GM19238 (cell line): ENCODE measurements around the gene ARHGAP44.

Experiments used
- DNase-seq: peaks from one replicate; pipeline ENCODE4 v3.0.0; 2011; ENCODE audit warnings: low spot score; ENCODE audit not compliant: insufficient read length

The ARHGAP44 gene

GRCh38 chr17:12992676-12993075 lies 203.4 kb downstream of the ARHGAP44 start:
- DNase-seq, result no peak

GRCh38 chr17:12993631-12994030 lies 204.3 kb downstream of the ARHGAP44 start:
- no peak for DNase-seq

GRCh38 chr17:12994341-12995074 lies 205.2 kb downstream of the ARHGAP44 start:
- no peak for DNase-seq

GRCh38 chr17:12995106-12995895 lies 206.0 kb downstream of the ARHGAP44 start:
- DNase-seq, result no peak

- no peak for DNase-seq
Measured at GRCh38 chr17:12995896-12996295, 206.6 kb downstream of the ARHGAP44 start.

GRCh38 chr17:12996357-12996756 lies 207.1 kb downstream of the ARHGAP44 start:
- no peak for DNase-seq

GRCh38 chr17:12996941-12997340 lies 207.6 kb downstream of the ARHGAP44 start:
- DNase-seq, result no peak

- no peak for DNase-seq
Measured at GRCh38 chr17:12998461-12998860, 209.2 kb downstream of the ARHGAP44 start.

GRCh38 chr17:12998874-12999273 lies 209.6 kb downstream of the ARHGAP44 start:
- no peak for DNase-seq

GRCh38 chr17:13000561-13000960 lies 211.3 kb downstream of the ARHGAP44 start:
- no peak for DNase-seq

- DNase-seq, result no peak
Measured at GRCh38 chr17:13001991-13002615, 212.8 kb downstream of the ARHGAP44 start.

- no peak for DNase-seq
Measured at GRCh38 chr17:13002761-13003453, 213.6 kb downstream of the ARHGAP44 start.

- DNase-seq, result no peak
Measured at GRCh38 chr17:13003454-13003851, 214.2 kb downstream of the ARHGAP44 start.

- no peak for DNase-seq
Measured at GRCh38 chr17:13003927-13004326, 214.6 kb downstream of the ARHGAP44 start.

- DNase-seq, result no peak
Measured at GRCh38 chr17:13004336-13004735, 215.0 kb downstream of the ARHGAP44 start.

- no peak for DNase-seq
Measured at GRCh38 chr17:13005530-13005929, 216.2 kb downstream of the ARHGAP44 start.

GRCh38 chr17:13008461-13008860 lies 219.2 kb downstream of the ARHGAP44 start:
- DNase-seq, result no peak

GRCh38 chr17:13010959-13011358 lies 221.7 kb downstream of the ARHGAP44 start:
- DNase-seq, result no peak

- DNase-seq, result no peak
Measured at GRCh38 chr17:13014801-13015200, 225.5 kb downstream of the ARHGAP44 start.

GRCh38 chr17:13016881-13017654 lies 227.8 kb downstream of the ARHGAP44 start:
- DNase-seq, result no peak
